ENCODE measurements around the gene HMGN4. TPM values are rescaled to one million over a fixed set of nuclear protein-coding genes. Genes with fewer than 3 reads are reported as not detected.
"Not testable (repeated sequence)": the region's sequence is repeated elsewhere in the genome, so short reads cannot be mapped to it uniquely, and the experiment has no call there.

Gene HMGN4
- total RNA-seq, 1 experiment from 2014 or later = 121 TPM

- DNase-seq (ENCODE audit: low read depth) = not testable (repeated sequence)
Measured at GRCh38 chr6:26522486-26523228, 15.5 kb upstream of the HMGN4 start.

GRCh38 chr6:26524314-26524713 is 13.9 kb upstream of the HMGN4 start:
- DNase-seq (ENCODE audit: low read depth) = not testable (repeated sequence)

- DNase-seq (ENCODE audit: low read depth) = no peak
Measured at GRCh38 chr6:26524722-26525370, 13.3 kb upstream of the HMGN4 start.

GRCh38 chr6:26525838-26526237 is 12.3 kb upstream of the HMGN4 start:
- no peak for DNase-seq (ENCODE audit: low read depth)

- no peak for DNase-seq (ENCODE audit: low read depth)
Measured at GRCh38 chr6:26526928-26527327, 11.2 kb upstream of the HMGN4 start.

- DNase-seq (ENCODE audit: low read depth) = no peak
Measured at GRCh38 chr6:26530203-26530602, 8.0 kb upstream of the HMGN4 start.

- no peak for DNase-seq (ENCODE audit: low read depth)
Measured at GRCh38 chr6:26531897-26532296, 6.3 kb upstream of the HMGN4 start.

GRCh38 chr6:26532699-26533531 is 5.3 kb upstream of the HMGN4 start:
- peak; percentile 92 for DNase-seq (ENCODE audit: low read depth)

GRCh38 chr6:26533532-26533931 is 4.6 kb upstream of the HMGN4 start:
- no peak for DNase-seq (ENCODE audit: low read depth)

- DNase-seq (ENCODE audit: low read depth) = no peak
Measured at GRCh38 chr6:26534681-26535465, 3.3 kb upstream of the HMGN4 start.

- DNase-seq (ENCODE audit: low read depth) = peak; percentile 82
Measured at GRCh38 chr6:26536571-26537159, 1.5 kb upstream of the HMGN4 start.

GRCh38 chr6:26537160-26537845 is 863 bp upstream of the HMGN4 start:
- peak; percentile 97 for DNase-seq (ENCODE audit: low read depth)

GRCh38 chr6:26538572-26538902 is 371 bp downstream of the HMGN4 start:
- DNase-seq (ENCODE audit: low read depth) = no peak

GRCh38 chr6:26539071-26539615 is 977 bp downstream of the HMGN4 start:
- no peak for DNase-seq (ENCODE audit: low read depth)

- DNase-seq (ENCODE audit: low read depth) = no peak
Measured at GRCh38 chr6:26541579-26541978, 3.4 kb downstream of the HMGN4 start.

- DNase-seq (ENCODE audit: low read depth) = no peak
Measured at GRCh38 chr6:26543953-26544352, 5.8 kb downstream of the HMGN4 start.

GRCh38 chr6:26544473-26544872 is 6.3 kb downstream of the HMGN4 start:
- no peak for DNase-seq (ENCODE audit: low read depth)

- no peak for DNase-seq (ENCODE audit: low read depth)
Measured at GRCh38 chr6:26545627-26546026, 7.5 kb downstream of the HMGN4 start.

GRCh38 chr6:26547363-26547762 is 9.2 kb downstream of the HMGN4 start:
- DNase-seq (ENCODE audit: low read depth) = not testable (repeated sequence)

- peak; percentile 40 for DNase-seq (ENCODE audit: low read depth)
Measured at GRCh38 chr6:26550250-26550993, 12.3 kb downstream of the HMGN4 start.
